Breast epithelium (tissue), 4 donors: Measurements from ENCODE around the gene NUDCD2. TPM values are rescaled to one million over a fixed set of nuclear protein-coding genes. Genes with fewer than 3 reads are reported as not detected.
A peak's percentile ranks its signal among the peaks of the same experiment; 100 is the strongest.

ENCODE experiments used
- DNase-seq, 2 donors: peaks; one replicate each; pipeline ENCODE4 v3.0.0-alpha.2; 2019; ENCODE audit warnings: low spot score in 2 of 2
- H3K27ac ChIP-seq, 2 donors: fragments of 200-600 bp; sonication (generic) in 1 of 2; one replicate each; pipeline ENCODE4 v1.5.1; 2016 to 2019; ENCODE audit warnings: mild to moderate bottlenecking in 1 of 2
- H3K27me3 ChIP-seq, 2 donors: fragments of 200-600 bp; sonication (generic) in 1 of 2; one replicate each; pipeline versions ENCODE4 v1.5.1 to v1.6.0; 2017 to 2019; ENCODE audit warnings: control low read depth in 1 of 2, mild to moderate bottlenecking in 1 of 2
- H3K36me3 ChIP-seq: fragments of 200-600 bp; one replicate; pipeline ENCODE4 v1.5.1; 2019
- H3K4me1 ChIP-seq, 2 donors: fragments of 200-600 bp; sonication (generic); one replicate each; pipeline ENCODE4 v1.5.1; 2016 to 2019; ENCODE audit warnings: control low read depth in 1 of 2
- H3K4me3 ChIP-seq, 3 donors: fragments of 200-600 bp; sonication (generic); 1 replicate in 2 of 3; 2 replicates in 1 of 3; pipeline ENCODE4 v1.5.1; 2016 to 2019; ENCODE audit warnings: mild to moderate bottlenecking in 3 of 3, moderate library complexity in 2 of 3
- H3K9me3 ChIP-seq, 2 donors: fragments of 200-600 bp; sonication (generic) in 1 of 2; one replicate each; pipeline ENCODE4 v1.5.1; 2016 to 2019; ENCODE audit warnings: control low read depth in 1 of 2
- POLR2A ChIP-seq: fragments of 450-650 bp; IDR thresholded peaks from one replicate; pipeline ENCODE4 v1.6.1; 2016; ENCODE audit warnings: antibody characterized with exemption, mild to moderate bottlenecking, moderate library complexity
- POLR2AphosphoS5 ChIP-seq, 3 donors: sonication (generic); formaldehyde crosslinking; IDR thresholded peaks; one replicate each; pipeline ENCODE4 v1.6.1; 2017; ENCODE audit warnings: antibody characterized with exemption in 3 of 3
- intact Hi-C: fragments of 100-400 bp; cut with DNase I; formaldehyde crosslinking; loops from one replicate; pipeline ENCODE4 v1.15.1; 2023; ENCODE audit warnings: low total_unique reads
- total RNA-seq, 3 donors: library from RNA; depleted of rRNA; stranded (reverse); fragments of >200 nt; gene quantifications; one replicate each; pipeline ENCODE4 v1.1.0, GENCODE V29; 2016
- TF ChIP-seq, protein P1 (sequence below), 3 donors: fragments of 450-650 bp; IDR thresholded peaks; one replicate each; pipeline ENCODE4 v1.5.1; 2016 to 2017; ENCODE audit warnings: antibody characterized with exemption in 3 of 3, mild to moderate bottlenecking in 3 of 3, moderate library complexity in 3 of 3

Gene NUDCD2, protein sequence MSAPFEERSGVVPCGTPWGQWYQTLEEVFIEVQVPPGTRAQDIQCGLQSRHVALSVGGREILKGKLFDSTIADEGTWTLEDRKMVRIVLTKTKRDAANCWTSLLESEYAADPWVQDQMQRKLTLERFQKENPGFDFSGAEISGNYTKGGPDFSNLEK
- 1 to 10 TPM; 7.0 to 9.8 (median 7.2) TPM for total RNA-seq

DNA sequence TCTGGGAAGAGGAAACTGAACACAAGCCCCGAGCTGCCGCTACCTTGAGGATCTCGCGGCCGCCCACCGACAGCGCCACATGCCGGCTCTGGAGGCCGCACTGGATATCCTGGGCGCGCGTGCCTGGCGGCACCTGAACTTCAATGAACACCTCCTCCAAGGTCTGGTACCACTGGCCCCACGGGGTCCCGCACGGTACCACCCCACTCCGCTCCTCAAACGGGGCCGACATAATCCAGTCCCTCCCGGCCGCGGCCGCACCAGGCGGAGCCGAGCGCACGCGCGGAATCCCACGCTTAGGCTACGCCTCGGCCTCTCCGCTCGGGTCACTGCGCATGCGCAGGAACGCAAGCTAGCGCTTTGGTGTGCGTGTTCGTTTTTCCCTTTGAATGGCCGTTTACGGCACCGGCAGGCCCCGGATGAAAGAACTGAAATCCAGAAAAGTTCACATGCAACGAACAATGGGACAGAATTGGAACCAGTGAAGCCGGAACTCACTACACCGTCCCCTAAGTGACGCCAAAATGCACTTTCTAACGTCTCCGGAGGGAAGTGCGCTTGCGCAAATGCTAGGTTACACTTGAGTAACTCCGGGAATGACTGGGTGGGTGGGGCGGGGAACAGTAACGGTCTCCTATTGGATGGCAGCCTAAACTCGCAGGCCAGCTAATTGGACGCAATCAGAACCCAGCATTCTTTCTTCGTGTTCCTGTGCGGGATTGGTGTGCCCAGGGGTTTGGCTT lies at the start of gene NUDCD2:
Gene NUDCD2, minus strand, starts transcription at position 284 of the 743 bp plus-strand sequence. Its CDS starts 52 bp downstream, at position 232.
- Histone ChIP-seq H3K27ac (peak within 1 kb of the TSS; percentile 95 to 97), H3K9me3 (no peaks in the 10 kb centered on the region), H3K27me3 (no peaks in the 10 kb centered on the region), H3K4me1 (peaks cover 0 to 5% of the 10 kb centered on the region in 2 donors), H3K36me3 (no peaks in the 10 kb centered on the region), H3K4me3 (peak within 1 kb of the TSS; percentile 68 to 93 (median 69))
- peak; percentile 79 to 93 (median 87) for TF ChIP-seq POLR2AphosphoS5 (IDR thresholded peaks at IDR 0.05)
- TF ChIP-seq, protein P1, sequence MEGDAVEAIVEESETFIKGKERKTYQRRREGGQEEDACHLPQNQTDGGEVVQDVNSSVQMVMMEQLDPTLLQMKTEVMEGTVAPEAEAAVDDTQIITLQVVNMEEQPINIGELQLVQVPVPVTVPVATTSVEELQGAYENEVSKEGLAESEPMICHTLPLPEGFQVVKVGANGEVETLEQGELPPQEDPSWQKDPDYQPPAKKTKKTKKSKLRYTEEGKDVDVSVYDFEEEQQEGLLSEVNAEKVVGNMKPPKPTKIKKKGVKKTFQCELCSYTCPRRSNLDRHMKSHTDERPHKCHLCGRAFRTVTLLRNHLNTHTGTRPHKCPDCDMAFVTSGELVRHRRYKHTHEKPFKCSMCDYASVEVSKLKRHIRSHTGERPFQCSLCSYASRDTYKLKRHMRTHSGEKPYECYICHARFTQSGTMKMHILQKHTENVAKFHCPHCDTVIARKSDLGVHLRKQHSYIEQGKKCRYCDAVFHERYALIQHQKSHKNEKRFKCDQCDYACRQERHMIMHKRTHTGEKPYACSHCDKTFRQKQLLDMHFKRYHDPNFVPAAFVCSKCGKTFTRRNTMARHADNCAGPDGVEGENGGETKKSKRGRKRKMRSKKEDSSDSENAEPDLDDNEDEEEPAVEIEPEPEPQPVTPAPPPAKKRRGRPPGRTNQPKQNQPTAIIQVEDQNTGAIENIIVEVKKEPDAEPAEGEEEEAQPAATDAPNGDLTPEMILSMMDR (IDR thresholded peaks at IDR 0.05), result no peak
- peak; percentile 82 for TF ChIP-seq POLR2A
- peak; percentile 90 to 97 for DNase-seq
- intact Hi-C loops, result no loop called here

DNA sequence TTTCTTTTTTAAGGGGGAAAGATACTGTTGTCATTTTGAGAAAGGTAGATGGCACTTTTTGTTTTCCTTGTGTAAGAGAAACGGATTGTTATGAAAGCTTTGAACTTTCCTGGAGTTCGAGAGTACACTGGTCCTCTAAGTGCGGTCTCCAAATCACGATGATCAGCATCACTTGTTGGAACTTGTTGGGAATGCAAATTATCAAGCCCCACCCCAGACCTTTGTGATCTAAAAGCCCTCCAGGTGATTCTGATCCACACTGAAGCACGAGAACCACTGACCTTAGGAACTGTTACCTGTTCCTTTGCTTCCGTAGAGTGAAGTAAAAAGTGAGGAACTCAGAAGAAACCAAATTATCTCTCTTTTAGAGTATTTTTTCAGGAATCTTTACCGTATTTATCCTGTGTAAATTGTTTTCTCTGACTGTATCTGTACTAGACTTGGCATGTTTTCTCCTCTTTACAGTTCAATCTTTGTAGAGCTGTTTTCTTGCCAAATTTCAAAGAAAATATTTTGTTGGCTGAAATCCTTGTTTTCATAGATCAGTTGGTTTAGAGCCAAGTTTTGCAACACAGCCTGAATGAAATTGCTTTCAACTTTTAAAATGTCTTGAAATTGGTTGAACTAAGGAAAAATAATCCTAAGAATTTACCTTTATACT lies 49.5 kb upstream of the NUDCD2 start:
- H3K9me3 ChIP-seq, result no peaks in the 10 kb centered on the region
- H3K4me1 ChIP-seq, result peaks cover 5 to 18% of the 10 kb centered on the region in 2 donors
- peak in 1 of 2 donors; percentile 55 for DNase-seq
- H3K27me3 ChIP-seq, result no peaks in the 10 kb centered on the region
- intact Hi-C loops, result no loop called here
- peak overlapping the region; percentile 77 to 99 for H3K27ac ChIP-seq
- no peaks in the 10 kb centered on the region for H3K36me3 ChIP-seq
- TF ChIP-seq POLR2AphosphoS5 (IDR thresholded peaks at IDR 0.05) (no peak), POLR2A (no peak)
- TF ChIP-seq, protein P1 (IDR thresholded peaks at IDR 0.05), result no peak
- peak overlapping the region; percentile 3 to 71 (median 35) for H3K4me3 ChIP-seq

DNA sequence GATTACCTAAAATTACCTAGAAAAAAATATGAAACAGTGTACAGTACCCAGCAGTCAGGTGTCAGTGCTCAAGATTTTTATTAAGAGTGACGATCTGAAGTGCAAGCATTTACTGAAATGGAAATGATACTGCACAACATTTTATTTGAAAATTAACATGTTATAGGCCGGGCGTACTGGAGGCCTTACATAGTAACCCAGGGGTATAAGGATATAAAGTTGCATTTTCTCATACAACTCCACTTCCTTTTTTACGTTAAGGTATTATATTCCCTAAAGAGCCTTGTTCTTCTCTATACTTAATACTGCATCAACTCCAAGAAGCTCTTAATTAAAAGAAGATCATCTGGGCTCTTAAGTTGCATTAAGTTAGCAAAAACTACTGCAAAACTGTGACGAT lies 48.9 kb upstream of the NUDCD2 start:
- Histone ChIP-seq H3K27me3 (no peaks in the 10 kb centered on the region), H3K9me3 (no peaks in the 10 kb centered on the region), H3K4me3 (peak overlapping the region in 2 of 3 donors; percentile 35 to 71), H3K27ac (peak overlapping the region; percentile 77 to 99), H3K4me1 (peaks cover 5 to 18% of the 10 kb centered on the region in 2 donors), H3K36me3 (no peaks in the 10 kb centered on the region)
- intact Hi-C loops, result no loop called here
- TF ChIP-seq, protein P1 (IDR thresholded peaks at IDR 0.05), result no peak
- TF ChIP-seq POLR2AphosphoS5 (IDR thresholded peaks at IDR 0.05), result no peak
- TF ChIP-seq POLR2A, result no peak
- DNase-seq, result no peak

DNA sequence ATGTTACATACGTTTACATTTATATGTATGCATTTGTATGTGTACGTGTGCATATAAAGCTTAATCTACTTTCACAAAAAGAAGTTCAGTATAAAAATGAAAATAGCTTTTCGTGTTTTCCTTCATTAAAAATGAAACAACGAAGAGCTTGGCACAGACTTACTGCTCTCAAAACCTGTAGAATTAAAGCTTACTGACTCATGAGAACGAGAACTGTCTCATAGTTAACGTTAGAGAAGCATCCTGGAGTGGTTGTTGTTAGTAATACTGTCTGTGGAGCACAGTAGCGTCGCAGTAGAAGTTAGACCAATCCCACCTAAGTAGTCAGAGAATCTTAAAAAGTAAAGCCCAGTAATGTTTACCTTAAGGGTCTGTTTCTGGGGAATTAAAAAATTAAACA lies 46.8 kb upstream of the NUDCD2 start:
- intact Hi-C loops, result no loop called here

More for the DNA sequence above, 46.8 kb upstream of the NUDCD2 start:
- Histone ChIP-seq H3K9me3 (no peaks in the 10 kb centered on the region), H3K27me3 (no peaks in the 10 kb centered on the region), H3K36me3 (no peaks in the 10 kb centered on the region), H3K4me1 (peaks cover 5 to 18% of the 10 kb centered on the region in 2 donors), H3K4me3 (peak overlapping the region; percentile 58 to 75 (median 71)), H3K27ac (peak overlapping the region; percentile 98 to 99)
- DNase-seq, result no peak
- TF ChIP-seq POLR2A, result no peak
- TF ChIP-seq POLR2AphosphoS5 (IDR thresholded peaks at IDR 0.05), result no peak
- TF ChIP-seq, protein P1 (IDR thresholded peaks at IDR 0.05), result no peak
